EL (cell line): ENCODE data around the gene SUGP2.

Experiments used
- DNase-seq: peaks from one replicate; pipeline ENCODE4 v3.0.0-alpha.2; 2016

SUGP2 gene

GRCh38 chr19:18948075-18948975 lies 85.0 kb downstream of the SUGP2 start:
- no peak for DNase-seq

DNA sequence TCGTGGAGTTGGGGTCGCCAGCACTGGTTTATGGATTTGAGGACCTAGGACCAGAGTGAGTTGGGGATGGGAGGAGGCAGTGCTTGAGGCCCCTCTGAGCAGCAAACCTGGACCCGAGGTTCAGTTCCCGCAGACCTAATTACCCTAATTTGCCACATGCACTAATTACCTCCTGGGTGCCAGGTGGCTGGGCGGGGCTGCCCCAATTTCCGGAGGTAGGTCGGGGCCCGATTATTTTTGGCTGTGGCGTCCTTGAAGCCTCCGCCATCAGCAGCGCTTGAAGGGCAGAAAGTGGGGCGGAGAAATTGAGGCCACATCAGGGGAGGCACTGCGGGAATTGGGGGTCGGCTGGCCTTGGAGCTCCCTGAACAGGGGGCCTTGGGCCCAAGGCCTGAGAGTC lies 86.4 kb downstream of the SUGP2 start:
- DNase-seq: no peak

DNA sequence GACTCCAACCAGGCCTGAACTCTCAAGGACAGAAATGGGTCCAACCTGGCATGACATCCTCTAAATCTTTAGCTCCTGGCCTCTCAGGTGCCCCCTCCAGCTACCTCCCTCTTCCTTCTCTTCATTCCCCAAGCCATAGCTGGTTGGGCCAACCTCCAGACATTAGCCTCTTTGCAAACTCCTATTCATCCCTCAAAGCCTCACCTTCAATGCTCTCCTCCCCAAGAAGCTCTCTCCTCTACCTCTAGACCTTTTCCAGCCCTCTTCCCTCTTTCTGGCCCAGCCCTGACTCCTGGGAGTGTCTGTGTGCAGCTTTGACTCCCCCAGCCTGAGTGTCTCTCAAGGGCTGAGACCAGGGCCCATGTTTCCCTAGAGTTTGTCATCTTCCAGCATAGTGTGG lies 87.0 kb downstream of the SUGP2 start:
- DNase-seq: no peak

GRCh38 chr19:18945297-18945696 lies 88.0 kb downstream of the SUGP2 start:
- no peak for DNase-seq

- no peak for DNase-seq
Measured at GRCh38 chr19:18943465-18943864, 89.9 kb downstream of the SUGP2 start.

DNA sequence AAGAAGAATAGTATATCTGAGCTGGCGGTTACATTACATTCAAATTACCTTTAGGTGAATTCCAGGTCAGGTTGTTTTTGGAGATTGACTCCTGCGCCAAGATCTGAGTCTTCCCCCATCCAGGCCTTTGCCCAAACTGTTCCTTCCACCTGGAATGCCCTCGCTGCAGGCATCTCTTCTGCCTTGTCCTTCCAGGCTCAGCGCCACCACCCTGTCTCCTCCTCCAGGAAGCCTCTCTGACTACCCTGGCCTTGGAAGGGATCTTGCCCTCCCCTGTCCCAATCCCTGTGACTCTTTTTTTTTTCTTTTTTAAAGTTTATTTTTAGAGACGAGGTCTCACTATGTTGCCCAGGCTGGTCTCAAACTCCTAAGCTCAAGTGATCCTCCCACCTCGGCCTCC lies 90.6 kb downstream of the SUGP2 start:
- DNase-seq: no peak

DNA sequence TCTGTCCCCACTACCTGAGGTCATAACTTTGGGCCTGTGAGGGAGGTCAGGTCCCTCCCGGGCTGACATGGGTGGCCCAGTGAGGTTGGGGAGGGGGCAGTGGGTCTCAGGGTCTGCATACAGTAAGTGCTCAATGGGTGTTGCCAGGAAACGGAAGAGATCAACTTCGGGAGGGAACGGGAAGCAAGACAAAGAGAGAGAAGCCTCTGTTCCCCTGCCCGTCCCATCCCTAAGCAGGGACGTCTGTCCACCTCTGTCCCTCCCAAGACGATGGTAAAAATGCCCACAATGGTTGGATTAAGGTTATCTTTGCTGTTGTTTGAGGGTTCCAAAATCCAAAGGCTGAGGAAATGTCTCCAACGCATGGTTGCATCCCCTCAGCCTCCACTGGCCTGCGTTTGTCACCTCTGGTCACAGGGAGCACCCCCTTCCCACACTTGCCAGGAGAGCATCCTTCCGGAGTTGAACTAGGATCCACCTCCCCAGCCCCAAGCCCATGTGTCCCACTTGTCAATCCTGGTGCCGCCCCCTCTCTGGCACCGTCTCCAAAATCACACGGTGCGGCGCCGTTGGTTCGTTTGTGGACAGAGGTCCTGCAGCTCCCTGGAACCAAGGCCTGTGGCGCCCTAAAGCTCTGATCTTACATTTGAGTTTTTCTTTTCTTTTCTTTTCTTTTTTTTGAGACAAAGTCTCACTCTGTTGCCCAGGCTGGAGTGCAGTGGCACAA lies 91.5 kb downstream of the SUGP2 start:
- no peak for DNase-seq
